IPS-15b (cell line): ENCODE data around the gene IRAG1.
A peak's percentile ranks its signal among the peaks of the same experiment; 100 is the strongest.
"Not testable (repeated sequence)": the region's sequence is repeated elsewhere in the genome, so short reads cannot be mapped to it uniquely, and the experiment has no call there.

Experiments used
- H3K27me3 ChIP-seq: one replicate; pipeline ENCODE4 v1.6.1; 2013; ENCODE audit warnings: low read length; ENCODE audit not compliant: control insufficient read depth, insufficient read depth
- H3K36me3 ChIP-seq: one replicate; pipeline ENCODE4 v1.6.1; 2013; ENCODE audit warnings: low read length; ENCODE audit not compliant: control insufficient read depth, insufficient read depth
- H3K4me1 ChIP-seq: one replicate; pipeline ENCODE4 v1.6.1; 2013; ENCODE audit warnings: mild to moderate bottlenecking, low read length; ENCODE audit not compliant: control insufficient read depth, insufficient read depth
- H3K4me3 ChIP-seq: one replicate; pipeline ENCODE4 v1.5.1; 2013; ENCODE audit warnings: low read depth, low read length
- H3K9ac ChIP-seq: one replicate; pipeline ENCODE4 v1.6.1; 2013; ENCODE audit warnings: low read depth, mild to moderate bottlenecking, low read length
- H3K9me3 ChIP-seq: one replicate; pipeline ENCODE4 v1.6.1; 2013; ENCODE audit warnings: mild to moderate bottlenecking, low read length; ENCODE audit not compliant: control insufficient read depth, insufficient read depth

The IRAG1 gene

GRCh38 chr11:10696468-10697322 is 3.1 kb upstream of the IRAG1 start:
- no peaks in the 10 kb centered on the region for H3K4me1 ChIP-seq
- H3K27me3 ChIP-seq, result no peaks in the 10 kb centered on the region
- no peaks in the 10 kb centered on the region for H3K36me3 ChIP-seq
- no peak overlapping the region for H3K4me3 ChIP-seq
- peaks cover 4% of the 10 kb centered on the region for H3K9me3 ChIP-seq
- H3K9ac ChIP-seq, result peak overlapping the region; percentile 24

- Histone ChIP-seq H3K36me3 (no peaks in the 10 kb centered on the region), H3K4me1 (no peaks in the 10 kb centered on the region), H3K27me3 (no peaks in the 10 kb centered on the region), H3K9ac (no peak overlapping the region), H3K4me3 (no peak overlapping the region), H3K9me3 (peaks cover 4% of the 10 kb centered on the region)
Observed at GRCh38 chr11:10695833-10696232, 2.3 kb upstream of the IRAG1 start.

GRCh38 chr11:10694486-10695239 is 1.1 kb upstream of the IRAG1 start:
- no peaks in the 10 kb centered on the region for H3K36me3 ChIP-seq
- H3K9ac ChIP-seq, result no peak overlapping the region
- H3K27me3 ChIP-seq, result no peaks in the 10 kb centered on the region
- no peak overlapping the region for H3K4me3 ChIP-seq
- H3K9me3 ChIP-seq, result peaks cover 4% of the 10 kb centered on the region
- no peaks in the 10 kb centered on the region for H3K4me1 ChIP-seq

DNA sequence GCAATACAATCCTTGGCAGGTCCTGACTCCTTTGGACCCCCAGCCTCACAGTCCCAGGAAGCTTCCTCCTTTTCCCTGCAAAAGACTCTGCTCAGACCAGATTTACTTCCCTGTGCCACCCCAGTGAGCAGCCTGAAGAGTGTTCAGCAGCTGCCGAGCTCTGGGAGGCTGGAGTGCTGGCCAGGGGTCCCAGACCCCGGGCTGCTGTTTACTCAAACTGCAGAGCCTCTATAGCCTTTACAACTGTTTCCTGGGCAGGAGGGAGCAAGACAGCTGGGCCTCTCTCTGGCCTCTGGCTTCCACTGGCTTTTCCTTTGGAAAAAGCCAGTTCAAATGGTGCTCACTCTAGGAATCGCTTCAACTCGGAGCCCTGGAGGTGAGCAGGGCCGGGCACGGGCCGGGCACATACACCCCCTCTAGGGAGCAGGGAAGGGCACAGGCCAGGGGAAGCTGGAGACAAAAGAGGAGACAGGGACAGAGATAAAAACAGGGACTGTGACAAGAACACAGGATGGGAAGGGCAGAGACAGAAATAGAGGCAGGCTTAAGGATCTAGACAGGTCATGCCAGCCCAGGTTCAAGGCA is 932 bp downstream of the IRAG1 start:
- Histone ChIP-seq H3K9ac (no peak overlapping the region), H3K4me3 (no peak overlapping the region), H3K27me3 (no peaks in the 10 kb centered on the region), H3K4me1 (no peaks in the 10 kb centered on the region), H3K9me3 (no peaks in the 10 kb centered on the region), H3K36me3 (no peaks in the 10 kb centered on the region)

- no peaks in the 10 kb centered on the region for H3K27me3 ChIP-seq
- H3K36me3 ChIP-seq, result no peaks in the 10 kb centered on the region
- H3K9me3 ChIP-seq, result no peaks in the 10 kb centered on the region
- no peak overlapping the region for H3K4me3 ChIP-seq
- H3K9ac ChIP-seq, result no peak overlapping the region
- no peaks in the 10 kb centered on the region for H3K4me1 ChIP-seq
Observed at GRCh38 chr11:10688401-10688800, 5.2 kb downstream of the IRAG1 start.

DNA sequence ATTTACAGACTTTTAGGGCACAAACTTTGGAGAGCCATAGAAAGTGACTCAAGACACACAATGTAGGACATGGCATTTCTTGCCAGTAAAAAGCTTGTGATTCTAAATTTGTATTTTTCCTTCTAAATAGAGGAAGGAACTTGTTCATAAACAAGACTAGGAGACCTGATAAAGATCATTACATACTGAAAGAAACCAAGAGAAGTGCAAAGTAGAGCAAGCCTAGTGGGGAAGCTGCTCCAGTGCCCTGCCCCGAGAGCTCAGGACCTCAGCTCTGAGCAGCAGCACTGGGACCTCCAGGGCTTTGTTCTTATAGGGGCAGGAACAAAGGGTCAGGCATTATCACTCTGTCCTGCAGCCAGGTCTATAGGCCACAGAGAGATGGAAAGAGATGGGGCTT is 7.2 kb downstream of the IRAG1 start:
- Histone ChIP-seq H3K4me3 (no peak overlapping the region), H3K4me1 (no peaks in the 10 kb centered on the region), H3K9me3 (no peaks in the 10 kb centered on the region), H3K9ac (no peak overlapping the region), H3K27me3 (no peaks in the 10 kb centered on the region), H3K36me3 (no peaks in the 10 kb centered on the region)

DNA sequence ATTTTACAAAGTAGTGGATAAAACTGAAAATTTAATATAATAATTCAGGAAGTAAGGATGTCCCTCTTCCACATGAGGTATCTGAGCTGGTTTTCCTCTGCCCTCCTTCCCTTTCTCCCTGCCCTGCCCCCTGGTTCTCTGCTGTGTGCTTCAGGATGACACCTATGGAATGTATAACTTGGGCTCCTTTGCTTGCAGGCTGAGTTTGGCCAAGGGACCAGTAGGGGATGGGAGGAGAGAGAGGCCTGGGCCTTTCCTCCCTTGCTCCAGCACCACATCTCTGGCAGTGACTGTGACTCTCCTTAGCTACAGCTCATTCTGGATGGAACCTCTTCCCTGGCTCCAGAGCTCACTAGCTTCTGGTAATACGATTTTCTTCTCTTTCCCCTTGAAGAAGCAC is 10.1 kb downstream of the IRAG1 start:
- Histone ChIP-seq H3K27me3 (no peaks in the 10 kb centered on the region), H3K9ac (no peak overlapping the region), H3K36me3 (no peaks in the 10 kb centered on the region), H3K4me3 (no peak overlapping the region), H3K9me3 (no peaks in the 10 kb centered on the region), H3K4me1 (no peaks in the 10 kb centered on the region)

DNA sequence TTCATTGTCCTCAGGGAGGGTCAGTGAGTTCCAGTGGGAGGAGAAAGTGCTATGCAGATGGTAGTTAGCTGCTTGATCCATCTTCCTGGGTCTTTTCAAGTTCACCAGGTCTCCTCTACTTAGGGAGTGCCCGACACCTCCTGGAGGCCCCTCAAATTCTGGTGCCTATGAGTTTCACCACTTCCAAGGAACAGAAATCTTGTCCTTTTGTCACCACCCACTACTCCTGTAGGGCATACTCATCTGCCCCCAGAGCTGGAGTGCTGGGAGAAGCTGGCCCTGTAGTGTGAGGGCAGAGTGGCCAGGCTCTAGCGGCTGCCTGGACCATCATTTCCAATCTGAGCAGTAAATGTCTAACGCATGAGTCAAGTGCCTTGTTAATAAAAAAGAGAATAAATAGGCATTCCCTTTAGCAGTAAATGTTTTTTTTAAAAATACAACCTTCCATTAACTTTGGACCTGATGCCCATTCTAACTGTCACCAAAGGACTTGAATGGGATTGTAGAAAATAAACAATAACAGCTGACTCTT is 12.5 kb downstream of the IRAG1 start:
- Histone ChIP-seq H3K4me1 (no peaks in the 10 kb centered on the region), H3K9me3 (no peaks in the 10 kb centered on the region), H3K27me3 (no peaks in the 10 kb centered on the region), H3K36me3 (no peaks in the 10 kb centered on the region), H3K9ac (no peak overlapping the region), H3K4me3 (no peak overlapping the region)

- not testable (repeated sequence) for H3K4me1 ChIP-seq, H3K36me3 ChIP-seq, H3K4me3 ChIP-seq, H3K27me3 ChIP-seq, H3K9ac ChIP-seq, H3K9me3 ChIP-seq
Observed at GRCh38 chr11:10680279-10680678, 13.3 kb downstream of the IRAG1 start.

DNA sequence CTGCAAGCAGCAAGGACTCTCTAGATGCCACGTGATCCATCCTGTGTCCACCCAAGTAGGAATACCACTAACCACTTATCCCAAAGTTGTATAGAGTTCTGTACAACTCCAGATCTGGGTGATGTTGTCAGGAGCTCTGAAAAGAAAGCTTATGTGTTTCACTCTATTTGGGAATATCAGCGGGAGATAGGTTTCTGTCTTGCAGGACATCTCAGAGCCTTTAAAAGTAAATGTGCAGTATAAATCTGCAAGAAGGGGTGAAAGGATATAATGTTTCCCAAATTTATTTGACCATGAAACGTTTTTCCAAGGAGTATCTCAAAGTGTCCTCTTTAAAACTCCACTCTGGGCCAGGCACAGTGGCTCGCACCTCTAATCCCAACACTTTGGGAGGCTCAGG is 13.9 kb downstream of the IRAG1 start:
- H3K27me3 ChIP-seq, result no peaks in the 10 kb centered on the region
- no peak overlapping the region for H3K9ac ChIP-seq
- H3K36me3 ChIP-seq, result no peaks in the 10 kb centered on the region
- H3K4me3 ChIP-seq, result no peak overlapping the region
- H3K4me1 ChIP-seq, result peaks cover 7% of the 10 kb centered on the region
- no peaks in the 10 kb centered on the region for H3K9me3 ChIP-seq

DNA sequence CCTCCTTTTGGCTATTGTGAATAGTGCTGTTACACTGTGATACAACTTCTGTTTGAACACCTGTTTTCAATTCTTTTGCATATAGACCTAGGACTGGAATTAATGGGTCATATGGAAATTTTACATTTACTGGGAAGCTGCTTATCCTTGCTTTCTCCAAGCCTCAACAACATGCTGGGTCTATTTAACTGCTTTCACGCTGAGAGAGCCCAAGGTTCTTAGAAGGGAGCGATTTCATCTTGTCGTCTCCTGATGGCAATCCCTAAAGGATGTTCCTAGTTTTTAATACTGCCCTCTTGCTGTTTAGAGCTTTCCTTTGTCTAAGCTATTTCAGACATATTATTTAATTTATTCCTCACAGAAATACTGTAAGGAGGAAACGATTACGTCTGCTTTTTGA is 15.5 kb downstream of the IRAG1 start:
- Histone ChIP-seq H3K4me3 (no peak overlapping the region), H3K9ac (no peak overlapping the region), H3K4me1 (peaks cover 7% of the 10 kb centered on the region)

More for the DNA sequence above, 15.5 kb downstream of the IRAG1 start:
- Histone ChIP-seq H3K27me3 (no peaks in the 10 kb centered on the region), H3K36me3 (no peaks in the 10 kb centered on the region), H3K9me3 (no peaks in the 10 kb centered on the region)
